Endothelial cell of umbilical vein (primary cell): Measurements from ENCODE around the gene ITGB8. TPM values are rescaled to one million over a fixed set of nuclear protein-coding genes. Genes with fewer than 3 reads are reported as not detected.

Experiments used
- BruUV-seq: library from RNA; stranded (reverse); fragments of 400-500 nt; replicated peaks from 2 replicates; lab custom pipeline; 2021; lab: Mats Ljungman, UMichigan
- CTCF ChIA-PET: fragments of 300-600, 350-600 bp; sonication (Branson Sonifier 250); formaldehyde crosslinking; loops from one replicate; lab custom pipeline; 2021; ENCODE audit warnings: antibody characterized with exemption, inconsistent platforms; lab: Charles Lee
- POLR2A ChIA-PET: fragments of 300-600, 350-600 bp; sonication (Branson Sonifier 250); formaldehyde crosslinking; loops from one replicate; lab custom pipeline; 2021; ENCODE audit warnings: antibody characterized with exemption, inconsistent platforms; lab: Charles Lee
- DNase-seq: peaks from one replicate; pipeline ENCODE4 v3.0.0-alpha.2; 2011; ENCODE audit warnings: low read depth, low spot score
- FAIRE-seq: peaks from 2 replicates; lab custom pipeline; 2011; peaks lifted over from hg19 to GRCh38; lab: Jason Lieb, UNC
- H2AFZ ChIP-seq: 2 replicates; pipeline ENCODE4 v1.6.0; 2012; ENCODE audit warnings: low read depth, low read length, control low read depth, inconsistent platforms
- H3K27ac ChIP-seq: 2 replicates; pipeline ENCODE4 v1.5.1; 2011; ENCODE audit warnings: low read depth, mild to moderate bottlenecking, control low read depth, low read length, moderate library complexity; ENCODE audit not compliant: insufficient read depth
- H3K27me3 ChIP-seq, 2 experiments: 2 replicates each; pipeline versions ENCODE4 v1.6.0 to v1.6.1; 2011; ENCODE audit warnings: low read length in 2 of 2, mixed read lengths in 1 of 2; ENCODE audit not compliant: control insufficient read depth in 2 of 2, insufficient read depth in 2 of 2
- H3K36me3 ChIP-seq, 2 experiments: 2 replicates in 1 of 2; 3 replicates in 1 of 2; pipeline ENCODE4 v1.5.1; 2011; ENCODE audit warnings: low read length in 2 of 2, mild to moderate bottlenecking in 1 of 2, moderate library complexity in 1 of 2; ENCODE audit not compliant: control insufficient read depth in 2 of 2, insufficient read depth in 2 of 2; ENCODE audit errors: extremely low read depth in 1 of 2
- H3K4me1 ChIP-seq: 3 replicates; pipeline ENCODE4 v1.5.1; 2011; ENCODE audit warnings: mild to moderate bottlenecking, low read length; ENCODE audit not compliant: control insufficient read depth, insufficient read depth; ENCODE audit errors: extremely low read depth
- H3K4me2 ChIP-seq: 2 replicates; pipeline ENCODE4 v1.6.1; 2011; ENCODE audit warnings: low read length, control low read depth, mixed read lengths; ENCODE audit not compliant: insufficient read depth
- H3K4me3 ChIP-seq, 3 experiments: fragments of 200-600 bp in 1 of 3; sonication (generic), shearing (Covaris generic) in 1 of 3; replicated peaks in 1 of 3; 2 replicates each; pipeline ENCODE4 v1.5.1; 2011 to 2016; ENCODE audit warnings: control low read depth in 3 of 3, low read length in 3 of 3, mild to moderate bottlenecking in 2 of 3, inconsistent platforms in 1 of 3, low read depth in 1 of 3, moderate library complexity in 1 of 3; ENCODE audit not compliant: insufficient read depth in 1 of 3
- H3K79me2 ChIP-seq: 2 replicates; pipeline ENCODE4 v1.6.0; 2012; ENCODE audit warnings: low read length, inconsistent platforms; ENCODE audit not compliant: control insufficient read depth, insufficient read depth
- H3K9ac ChIP-seq: replicated peaks from 2 replicates; pipeline ENCODE3; 2011; ENCODE audit warnings: low read length, control low read depth; ENCODE audit not compliant: insufficient read depth; ENCODE audit errors: extremely low read depth
- H3K9me1 ChIP-seq: replicated peaks from 3 replicates; pipeline ENCODE4 v1.6.0; 2011; ENCODE audit warnings: mild to moderate bottlenecking, low read length; ENCODE audit not compliant: control insufficient read depth, insufficient read depth; ENCODE audit errors: extremely low read depth
- H3K9me3 ChIP-seq: replicated peaks from 2 replicates; pipeline ENCODE4 v1.5.1; 2012; ENCODE audit warnings: low read length, inconsistent platforms; ENCODE audit not compliant: control insufficient read depth, insufficient read depth
- H4K20me1 ChIP-seq: replicated peaks from 2 replicates; pipeline ENCODE3; 2011; ENCODE audit warnings: mild to moderate bottlenecking, low read length; ENCODE audit not compliant: control insufficient read depth, insufficient read depth; ENCODE audit errors: extremely low read depth
- EZH2 ChIP-seq: IDR thresholded peaks from 2 replicates; pipeline ENCODE4 v1.6.1; 2012; ENCODE audit warnings: borderline replicate concordance, low read depth, mild to moderate bottlenecking, moderate library complexity, low read length, inconsistent platforms; ENCODE audit not compliant: severe bottlenecking
- FOS ChIP-seq: IDR thresholded peaks from 2 replicates; pipeline ENCODE4 v1.6.1; 2011; ENCODE audit warnings: mild to moderate bottlenecking, low read length, moderate library complexity, borderline replicate concordance; ENCODE audit not compliant: insufficient read depth
- GATA2 ChIP-seq: IDR thresholded peaks from 2 replicates; pipeline ENCODE4 v1.7.0; 2011; ENCODE audit warnings: low read depth, mild to moderate bottlenecking, moderate library complexity, mixed read lengths, low read length; ENCODE audit not compliant: insufficient read length, insufficient read depth
- JUN ChIP-seq: IDR thresholded peaks from 2 replicates; pipeline ENCODE4 v1.6.1; 2011; ENCODE audit warnings: borderline replicate concordance, low read depth; ENCODE audit not compliant: insufficient read length, insufficient read depth
- MYC ChIP-seq: IDR thresholded peaks from one replicate; pipeline ENCODE4 v1.6.1; 2011; ENCODE audit warnings: mild to moderate bottlenecking, low read depth, low read length
- POLR2A ChIP-seq: IDR thresholded peaks from 2 replicates; pipeline ENCODE4 v1.6.1; 2012; ENCODE audit warnings: low read depth, mild to moderate bottlenecking, control low read depth, low read length
- POLR2AphosphoS5 ChIP-seq: IDR thresholded peaks from 2 replicates; pipeline ENCODE4 v1.6.1; 2012; ENCODE audit warnings: low read depth, mild to moderate bottlenecking, control low read depth, low read length, moderate library complexity; ENCODE audit not compliant: insufficient read depth
- dilution Hi-C: fragments of 300-500 bp; cut with MboI; formaldehyde crosslinking; loops from one replicate; pipeline ENCODE4 v1.15.0; 2019; ENCODE audit warnings: low sequenced_read_pairs; ENCODE audit not compliant: extremely low pct_ligation_motif_present
- intact Hi-C: fragments of 100-400 bp; cut with micrococcal nuclease; formaldehyde crosslinking; loops from one replicate; pipeline ENCODE4 v1.10.0; 2022
- polyA plus RNA-seq, 4 experiments: library from polyadenylated mRNA; depleted of rRNA in 3 of 4; stranded (reverse) in 3 of 4; unstranded in 1 of 4; fragments of >200 nt; gene quantifications; 2 replicates each; pipeline versions ENCODE4 v1.2.1 to v1.2.3, GENCODE V29; 2011 to 2012; ENCODE audit warnings: missing spikeins in 1 of 4
- total RNA-seq: library from RNA; stranded (reverse); gene quantifications from 2 replicates; pipeline ENCODE4 v1.2.3, GENCODE V29; 2021
- TF ChIP-seq, protein P1 (sequence below): IDR thresholded peaks from 2 replicates; pipeline ENCODE4 v1.6.1; 2011; ENCODE audit not compliant: insufficient read depth, insufficient read length
- TF ChIP-seq, protein P2 (sequence below), 2 donors: IDR thresholded peaks; 1 replicate in 1 of 2; 2 replicates in 1 of 2; pipeline ENCODE4 v1.5.1; 2011; ENCODE audit warnings: low read length in 2 of 2, mild to moderate bottlenecking in 2 of 2, moderate library complexity in 2 of 2, control low read depth in 1 of 2, inconsistent platforms in 1 of 2, low read depth in 1 of 2; ENCODE audit not compliant: insufficient read depth in 1 of 2; ENCODE audit errors: extremely low read depth in 1 of 2

Gene ITGB8
- total and polyA plus RNA-seq, 2 donors (not counting 3 experiments of a cell fraction or from before 2014, with no cell fraction given) = 2.9 to 8.2 TPM

DNA sequence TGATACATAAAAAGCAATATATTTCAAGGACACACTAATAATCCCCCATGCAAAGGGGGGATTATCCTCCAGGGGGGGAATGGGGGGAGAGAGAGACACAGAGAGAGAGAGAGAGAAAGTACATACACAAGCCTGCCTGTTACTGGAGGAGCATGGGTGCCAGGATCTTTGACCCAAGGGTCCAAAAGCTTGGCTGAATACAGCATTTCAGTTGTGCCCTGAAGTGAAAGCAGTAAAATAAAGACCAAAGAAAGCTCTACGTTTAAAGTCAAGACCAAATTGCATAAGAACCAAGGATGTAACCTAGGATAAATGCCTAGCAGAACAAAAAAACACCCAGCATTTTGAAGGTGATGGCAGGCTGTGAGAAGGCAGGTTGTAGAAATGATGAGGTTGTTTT is 27.8 kb upstream of the ITGB8 start:
- Histone ChIP-seq H2AFZ (no peak overlapping the region), H3K27ac (no peak overlapping the region), H3K4me3 (no peak overlapping the region), H3K4me1 (peaks cover 19% of the 10 kb centered on the region), H3K4me2 (no peak overlapping the region), H3K79me2 (no peaks in the 10 kb centered on the region), H3K36me3 (no peaks in the 10 kb centered on the region), H4K20me1 (no peaks in the 10 kb centered on the region), H3K9me3 (no peaks in the 10 kb centered on the region), H3K27me3 (no peaks in the 10 kb centered on the region), H3K9ac (no peak overlapping the region), H3K9me1 (no peaks in the 10 kb centered on the region)
- dilution Hi-C loops = loop anchor here (25.0 kb wide), 1 partner anchor 91 kb away; the partner anchor contains the start of gene MACC1
- DNase-seq (no peak), FAIRE-seq (no peak)
- POLR2A ChIA-PET = no interaction called here
- TF ChIP-seq POLR2A (no peak), POLR2AphosphoS5 (no peak), EZH2 (no peak), MYC (no peak), FOS (no peak), JUN (no peak), GATA2 (no peak)
- TF ChIP-seq, protein P1, sequence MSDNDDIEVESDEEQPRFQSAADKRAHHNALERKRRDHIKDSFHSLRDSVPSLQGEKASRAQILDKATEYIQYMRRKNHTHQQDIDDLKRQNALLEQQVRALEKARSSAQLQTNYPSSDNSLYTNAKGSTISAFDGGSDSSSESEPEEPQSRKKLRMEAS = no peak
- TF ChIP-seq, protein P2, sequence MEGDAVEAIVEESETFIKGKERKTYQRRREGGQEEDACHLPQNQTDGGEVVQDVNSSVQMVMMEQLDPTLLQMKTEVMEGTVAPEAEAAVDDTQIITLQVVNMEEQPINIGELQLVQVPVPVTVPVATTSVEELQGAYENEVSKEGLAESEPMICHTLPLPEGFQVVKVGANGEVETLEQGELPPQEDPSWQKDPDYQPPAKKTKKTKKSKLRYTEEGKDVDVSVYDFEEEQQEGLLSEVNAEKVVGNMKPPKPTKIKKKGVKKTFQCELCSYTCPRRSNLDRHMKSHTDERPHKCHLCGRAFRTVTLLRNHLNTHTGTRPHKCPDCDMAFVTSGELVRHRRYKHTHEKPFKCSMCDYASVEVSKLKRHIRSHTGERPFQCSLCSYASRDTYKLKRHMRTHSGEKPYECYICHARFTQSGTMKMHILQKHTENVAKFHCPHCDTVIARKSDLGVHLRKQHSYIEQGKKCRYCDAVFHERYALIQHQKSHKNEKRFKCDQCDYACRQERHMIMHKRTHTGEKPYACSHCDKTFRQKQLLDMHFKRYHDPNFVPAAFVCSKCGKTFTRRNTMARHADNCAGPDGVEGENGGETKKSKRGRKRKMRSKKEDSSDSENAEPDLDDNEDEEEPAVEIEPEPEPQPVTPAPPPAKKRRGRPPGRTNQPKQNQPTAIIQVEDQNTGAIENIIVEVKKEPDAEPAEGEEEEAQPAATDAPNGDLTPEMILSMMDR (IDR thresholded peaks at IDR 0.05; ENCODE audit: extremely low read depth in 1 of 2, insufficient read depth in 1 of 2, low read depth in 1 of 2, low read length in 2 of 2) = no peak
- CTCF ChIA-PET = interaction anchor here (1.1 kb wide), 1 partner anchor 555 kb away, joined by 5 read pairs; no protein-coding TSS in a partner anchor
- intact Hi-C loops = no loop called here
- BruUV-seq = no TSS peak
